MM.1S (cell line): ENCODE data around the gene MED13L.

ENCODE experiments used
- DNase-seq: peaks from one replicate; pipeline ENCODE4 v3.0.0-alpha.2; 2015
- H2AFZ ChIP-seq: fragments of 300-600 bp; sonication (generic); 2 replicates; pipeline ENCODE4 v1.6.0; 2016; ENCODE audit warnings: antibody characterized with exemption, low read length
- H3F3A ChIP-seq: fragments of 300-600 bp; sonication (generic); 2 replicates; pipeline ENCODE4 v1.6.1; 2016; ENCODE audit warnings: mild to moderate bottlenecking, antibody characterized with exemption, low read length, moderate library complexity, mixed read lengths; ENCODE audit not compliant: insufficient read depth
- H3K27ac ChIP-seq: fragments of 300-600 bp; sonication (generic); 2 replicates; pipeline ENCODE4 v1.5.1; 2016; ENCODE audit warnings: mild to moderate bottlenecking, low read length
- H3K27me3 ChIP-seq: fragments of 300-600 bp; sonication (generic); replicated peaks from 2 replicates; pipeline ENCODE4 v1.6.0; 2016; ENCODE audit warnings: low read length; ENCODE audit not compliant: insufficient read depth
- H3K36me3 ChIP-seq: fragments of 300-600 bp; sonication (generic); replicated peaks from 2 replicates; pipeline ENCODE4 v1.6.1; 2016; ENCODE audit warnings: mild to moderate bottlenecking, low read length, mixed read lengths; ENCODE audit not compliant: insufficient read depth
- H3K4me1 ChIP-seq: fragments of 300-600 bp; sonication (generic); 2 replicates; pipeline ENCODE4 v1.6.1; 2016; ENCODE audit warnings: low read length, mixed read lengths
- H3K4me2 ChIP-seq: fragments of 300-600 bp; sonication (generic); 2 replicates; pipeline ENCODE4 v1.6.0; 2016; ENCODE audit warnings: low read depth, low read length
- H3K4me3 ChIP-seq: fragments of 300-600 bp; sonication (generic); 2 replicates; pipeline ENCODE4 v1.5.1; 2016; ENCODE audit warnings: low read length, mixed read lengths
- H3K79me2 ChIP-seq: fragments of 300-600 bp; sonication (generic); 2 replicates; pipeline ENCODE4 v1.6.1; 2016; ENCODE audit warnings: mixed run types, low read length, mixed read lengths
- H3K9ac ChIP-seq: fragments of 300-600 bp; sonication (generic); 2 replicates; pipeline ENCODE4 v1.6.1; 2016; ENCODE audit warnings: low read length, mixed read lengths
- H3K9me2 ChIP-seq: fragments of 300-600 bp; sonication (generic); replicated peaks from 2 replicates; pipeline ENCODE4 v1.6.1; 2016; ENCODE audit warnings: mild to moderate bottlenecking, low read length, mixed read lengths; ENCODE audit not compliant: insufficient read depth
- H3K9me3 ChIP-seq: fragments of 300-600 bp; sonication (generic); replicated peaks from 2 replicates; pipeline ENCODE4 v1.6.1; 2016; ENCODE audit warnings: mild to moderate bottlenecking, low read length, mixed read lengths; ENCODE audit not compliant: insufficient read depth
- H4K20me1 ChIP-seq: fragments of 300-600 bp; sonication (generic); 2 replicates; pipeline ENCODE4 v1.6.1; 2016; ENCODE audit warnings: mild to moderate bottlenecking, low read length, moderate library complexity, mixed read lengths; ENCODE audit not compliant: insufficient read depth
- CTCF ChIP-seq: fragments of 300-600 bp; sonication (generic); IDR thresholded peaks from 2 replicates; pipeline ENCODE4 v1.5.1; 2016; ENCODE audit warnings: antibody characterized with exemption, low read length, mixed read lengths
- EZH2 ChIP-seq: fragments of 300-600 bp; sonication (generic); optimal IDR thresholded peaks from 2 replicates; pipeline ENCODE3; 2017; ENCODE audit warnings: low read depth, mild to moderate bottlenecking, antibody characterized with exemption, low read length, mixed read lengths
- EZH2phosphoT487 ChIP-seq: fragments of 300-600 bp; sonication (generic); IDR thresholded peaks from 2 replicates; pipeline ENCODE4 v1.6.1; 2018; ENCODE audit warnings: antibody characterized with exemption, low read length

MED13L gene

GRCh38 chr12:115956659-115957058, 320.8 kb downstream of the MED13L start:
- H3F3A ChIP-seq = no peaks in the 10 kb centered on the region
- no peaks in the 10 kb centered on the region for H3K27me3 ChIP-seq
- H3K27ac ChIP-seq = no peak overlapping the region
- no peaks in the 10 kb centered on the region for H4K20me1 ChIP-seq
- H3K9me2 ChIP-seq = no peaks in the 10 kb centered on the region
- TF ChIP-seq EZH2 = no peak
- no peak for TF ChIP-seq EZH2phosphoT487
- TF ChIP-seq CTCF = no peak
- H3K36me3 ChIP-seq = no peaks in the 10 kb centered on the region; the same call in 1 of the 2 replicates
- no peak for DNase-seq
- no peaks in the 10 kb centered on the region for H3K9me3 ChIP-seq
- H3K79me2 ChIP-seq = no peaks in the 10 kb centered on the region
- no peak overlapping the region for H3K4me3 ChIP-seq
- H2AFZ ChIP-seq = no peak overlapping the region
- H3K9ac ChIP-seq = no peak overlapping the region
- H3K4me2 ChIP-seq = no peak overlapping the region
- no peaks in the 10 kb centered on the region for H3K4me1 ChIP-seq

GRCh38 chr12:115956236-115956635, 321.3 kb downstream of the MED13L start:
- TF ChIP-seq CTCF = no peak
- TF ChIP-seq EZH2phosphoT487 = no peak
- TF ChIP-seq EZH2 = no peak
- Histone ChIP-seq H3K4me3 (no peak overlapping the region), H3K4me1 (no peaks in the 10 kb centered on the region), H3K9me2 (no peaks in the 10 kb centered on the region), H3K4me2 (no peak overlapping the region), H3K36me3 (no peaks in the 10 kb centered on the region; the same call in 1 of the 2 replicates), H3K9ac (no peak overlapping the region), H2AFZ (no peak overlapping the region), H3F3A (no peaks in the 10 kb centered on the region), H3K9me3 (no peaks in the 10 kb centered on the region), H3K27ac (no peak overlapping the region), H4K20me1 (no peaks in the 10 kb centered on the region), H3K27me3 (no peaks in the 10 kb centered on the region), H3K79me2 (no peaks in the 10 kb centered on the region)
- no peak for DNase-seq

GRCh38 chr12:115953450-115953849, 324.0 kb downstream of the MED13L start:
- Histone ChIP-seq H3K27ac (no peak overlapping the region), H3K4me2 (no peak overlapping the region), H3K27me3 (no peaks in the 10 kb centered on the region), H3K9me2 (no peaks in the 10 kb centered on the region), H4K20me1 (no peaks in the 10 kb centered on the region), H3K9me3 (no peaks in the 10 kb centered on the region), H3K36me3 (no peaks in the 10 kb centered on the region), H3K4me1 (no peaks in the 10 kb centered on the region), H3K9ac (no peak overlapping the region), H3K4me3 (no peak overlapping the region), H3F3A (no peaks in the 10 kb centered on the region), H2AFZ (no peak overlapping the region), H3K79me2 (no peaks in the 10 kb centered on the region)
- no peak for TF ChIP-seq CTCF
- no peak for TF ChIP-seq EZH2phosphoT487
- TF ChIP-seq EZH2 = no peak
- DNase-seq = no peak
